ENCODE results near the gene MB21D2.
"Not testable (repeated sequence)": the region's sequence is repeated elsewhere in the genome, so short reads cannot be mapped to it uniquely, and the experiment has no call there.

Gene MB21D2

DNA sequence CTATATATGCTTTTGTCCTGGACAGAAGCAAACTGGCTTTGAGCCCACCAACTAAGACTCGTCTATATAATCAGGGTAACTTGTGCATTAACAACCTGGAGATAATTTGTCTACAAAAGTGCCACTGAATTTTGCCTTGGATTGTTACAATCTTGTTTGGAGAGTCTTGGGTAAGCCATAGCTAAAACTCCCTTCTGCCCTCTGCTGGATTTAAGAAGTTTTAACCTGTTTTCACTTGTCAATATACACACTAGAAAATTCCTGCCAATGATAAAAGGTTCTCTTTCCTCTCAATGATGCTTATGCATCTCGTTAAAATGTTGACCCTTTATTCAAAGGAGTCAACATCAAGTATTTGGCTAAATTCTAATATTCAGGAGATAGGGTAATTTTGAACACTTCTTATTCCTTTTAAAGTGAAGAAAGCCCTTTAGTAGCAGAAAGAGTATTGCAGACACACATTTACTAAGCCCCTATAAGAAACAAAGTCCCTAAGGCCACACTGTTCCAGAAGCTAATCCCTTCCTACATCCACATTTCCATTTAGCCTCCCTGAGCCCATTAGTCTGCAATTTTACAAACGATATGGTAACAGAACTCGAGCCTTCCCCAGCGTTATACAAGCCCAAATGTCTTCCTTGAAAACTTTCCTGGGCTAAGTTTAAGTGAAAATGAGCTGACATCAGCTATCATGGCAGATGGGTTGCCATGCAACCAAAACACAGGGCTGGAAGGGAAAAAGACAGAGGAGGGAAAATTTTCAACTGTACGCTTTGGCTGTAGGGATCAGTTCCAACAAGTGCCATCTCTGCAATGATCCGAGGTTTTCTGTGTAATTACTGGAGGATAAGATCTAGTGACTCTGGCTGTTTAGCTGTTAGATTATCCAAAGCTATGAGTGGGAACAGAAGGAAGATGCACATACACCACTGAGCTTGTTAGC, 114.4 kb downstream of the MB21D2 start:
- peak; percentile 48 for DNase-seq (ENCODE audit: low spot score)

DNA sequence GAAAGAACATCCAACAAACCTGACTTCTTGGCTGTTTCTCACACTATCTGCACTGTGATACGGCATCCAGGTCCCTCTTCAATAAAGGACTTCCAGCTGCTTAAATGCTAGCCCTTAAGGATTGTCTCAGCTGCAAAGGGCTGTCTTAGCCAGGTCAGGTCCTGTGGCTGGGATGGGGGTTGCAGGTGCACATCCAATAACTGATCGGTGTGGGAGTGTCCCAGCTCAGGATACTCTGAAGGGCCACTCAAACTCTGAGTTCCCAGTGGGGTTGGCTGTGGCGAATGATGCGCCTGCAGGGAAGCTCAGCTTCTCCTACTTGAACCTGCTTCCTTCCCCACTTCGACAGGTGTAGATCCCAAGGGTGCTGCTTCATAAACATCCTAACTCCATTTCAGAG, 115.7 kb downstream of the MB21D2 start:
- no peak for DNase-seq (ENCODE audit: low spot score)

DNA sequence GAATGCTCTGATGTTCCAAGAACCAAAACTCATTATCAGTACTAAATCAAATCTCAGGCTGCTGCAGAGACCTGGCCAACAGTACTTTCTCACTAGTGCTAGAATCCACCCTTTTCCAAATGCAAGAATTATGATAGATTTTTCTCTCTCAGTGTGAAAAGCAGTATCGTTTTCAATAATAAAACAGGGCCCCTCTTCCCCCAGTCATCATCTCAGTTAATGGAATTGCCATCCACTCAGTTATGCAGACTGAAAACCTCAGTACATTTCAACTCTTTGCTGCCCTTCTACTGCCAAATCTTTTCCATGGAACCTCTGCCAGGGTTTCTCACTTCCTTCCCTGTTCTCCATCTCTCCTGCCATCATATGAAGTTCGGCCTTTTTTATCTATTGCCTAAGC, 117.9 kb downstream of the MB21D2 start:
- no peak for DNase-seq (ENCODE audit: low spot score)

DNA sequence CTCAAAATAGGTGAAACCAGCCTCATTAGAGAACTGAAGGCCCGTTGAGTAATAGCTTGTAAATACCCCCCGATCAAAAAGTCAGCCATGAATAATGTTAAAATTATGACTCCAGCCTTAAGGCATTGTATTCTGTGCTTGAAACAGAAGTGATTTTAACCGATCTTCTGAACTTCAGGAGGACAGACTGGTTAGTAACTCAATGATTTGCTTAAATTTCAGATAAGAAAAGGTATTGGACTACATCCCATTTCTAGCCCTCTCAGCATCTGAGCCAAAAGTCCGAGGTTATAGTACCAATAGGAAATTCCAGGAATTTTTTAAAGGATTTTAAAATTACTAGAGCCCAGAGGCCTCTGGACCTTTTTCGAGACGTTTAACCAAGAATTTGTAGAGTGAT, 122.6 kb downstream of the MB21D2 start:
- DNase-seq (ENCODE audit: low spot score), result no peak

DNA sequence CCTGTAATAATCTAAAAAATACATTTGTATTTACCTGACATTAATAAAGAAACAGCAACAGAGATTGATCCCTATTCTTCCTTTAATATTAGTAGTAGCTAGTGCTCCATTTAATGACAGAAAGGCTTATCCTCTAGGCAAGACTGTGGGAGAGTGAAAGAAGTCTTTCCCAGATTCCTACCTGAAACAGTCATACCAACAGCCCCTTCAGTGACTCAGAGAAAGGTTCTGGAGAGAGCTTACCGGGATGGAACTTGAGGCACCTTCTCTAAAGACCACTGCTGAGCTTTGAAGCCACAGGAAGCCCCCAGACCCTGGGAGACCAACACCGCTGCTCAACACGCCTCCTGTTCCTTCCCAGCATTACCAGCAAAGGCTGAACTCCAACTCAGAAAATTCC, 123.4 kb downstream of the MB21D2 start:
- no peak for DNase-seq (ENCODE audit: low spot score)

DNA sequence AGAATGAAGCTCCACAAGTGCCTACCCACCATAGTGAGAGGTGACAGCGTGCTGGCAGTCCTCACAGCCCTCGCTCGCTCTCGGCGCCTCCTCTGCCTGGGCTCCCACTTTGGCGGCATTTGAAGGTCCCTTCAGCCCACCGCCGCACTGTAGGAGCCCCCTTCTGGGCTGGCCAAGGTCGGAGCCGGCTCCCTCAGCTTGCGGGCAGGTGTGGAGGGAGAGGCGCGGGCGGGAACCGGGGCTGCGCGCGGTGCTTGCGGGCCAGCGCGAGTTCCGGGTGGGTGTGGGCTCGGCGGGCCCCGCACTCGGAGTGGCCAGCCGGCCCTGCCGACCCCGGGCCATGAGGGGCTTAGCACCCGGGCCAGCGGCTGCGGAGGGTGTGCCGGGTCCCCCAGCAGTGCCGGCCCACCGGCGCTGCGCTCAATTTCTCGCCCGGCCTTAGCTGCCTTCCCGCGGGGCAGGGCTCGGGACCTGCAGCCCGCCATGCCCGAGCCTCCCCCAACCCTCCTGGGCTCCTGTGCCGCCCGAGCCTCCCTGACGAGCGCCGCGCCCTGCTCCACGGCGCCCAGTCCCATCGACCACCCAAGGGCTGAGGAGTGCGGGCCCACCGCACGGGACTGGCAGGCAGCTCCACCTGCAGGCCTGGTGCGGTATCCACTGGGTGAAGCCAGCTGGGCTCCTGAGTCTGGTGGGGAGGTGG, 128.7 kb downstream of the MB21D2 start:
- not testable (repeated sequence) for DNase-seq (ENCODE audit: low spot score)

DNA sequence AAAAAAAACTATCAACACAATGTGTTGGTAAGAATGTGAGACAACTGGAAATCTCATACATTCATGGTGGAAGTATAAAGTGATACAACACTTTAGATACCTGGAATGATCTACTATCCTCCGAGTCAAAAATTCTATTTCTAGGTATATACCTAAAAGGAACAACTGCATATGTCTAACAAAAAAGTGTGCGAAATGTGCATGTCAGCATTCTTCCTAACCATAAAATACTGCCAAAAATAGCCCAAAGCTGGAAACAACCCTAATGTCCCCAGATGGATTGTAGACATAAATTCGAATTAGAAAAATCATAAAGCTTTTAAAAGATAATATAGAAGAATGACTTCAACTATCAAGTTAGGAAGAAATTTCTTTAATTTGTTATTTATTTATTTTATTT, 139.1 kb downstream of the MB21D2 start:
- DNase-seq (ENCODE audit: low spot score), result no peak

DNA sequence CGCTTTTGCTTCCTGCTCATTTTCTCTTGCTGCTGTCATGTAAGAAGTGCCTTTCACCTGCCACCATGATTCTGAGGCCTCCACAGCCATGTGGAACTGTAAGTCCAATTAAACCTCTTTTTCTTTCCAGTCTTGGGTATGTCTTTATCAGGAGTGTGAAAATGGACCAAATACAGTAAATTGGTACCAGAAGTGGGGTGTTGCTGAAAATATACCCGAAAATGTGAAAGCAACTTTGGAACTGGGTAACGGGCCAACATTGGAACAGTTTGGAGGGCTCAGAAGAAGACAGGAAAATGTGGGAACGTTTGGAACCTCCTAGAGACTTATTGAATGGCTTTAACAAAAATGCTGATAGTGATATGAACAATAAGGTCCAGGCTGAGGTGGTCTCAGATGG, 143.3 kb downstream of the MB21D2 start:
- not testable (repeated sequence) for DNase-seq (ENCODE audit: low spot score)

DNA sequence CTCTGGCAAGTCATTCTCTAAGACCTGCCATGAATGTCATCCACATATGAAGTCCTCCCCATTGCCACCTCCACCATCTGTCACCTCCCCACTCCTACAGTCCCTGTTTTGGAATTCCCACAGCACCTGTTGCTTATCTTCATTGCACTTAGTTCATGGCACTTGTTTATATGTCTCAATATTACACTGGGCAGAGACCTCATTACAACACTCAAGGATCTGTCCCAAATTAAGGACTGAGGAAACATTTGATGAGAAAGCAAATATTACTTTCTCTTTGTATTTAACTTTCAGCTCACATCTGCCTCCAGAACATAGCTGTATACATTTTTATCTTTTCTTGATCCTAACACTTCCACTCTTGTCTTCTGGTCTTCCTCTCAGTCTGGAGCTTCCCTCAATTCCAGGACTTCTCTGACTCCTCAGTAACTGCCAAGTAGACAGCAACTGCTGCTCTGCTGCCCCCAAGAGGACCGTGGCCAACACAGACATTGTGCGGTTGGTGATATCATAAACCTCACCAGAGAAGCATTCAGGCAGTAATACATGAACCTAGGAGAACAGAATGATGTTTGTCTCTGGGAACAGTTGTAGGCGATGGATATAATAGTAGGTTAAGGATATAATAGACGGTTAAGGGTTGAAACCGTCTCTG, 145.3 kb downstream of the MB21D2 start:
- DNase-seq (ENCODE audit: low spot score), result peak; percentile 58

DNA sequence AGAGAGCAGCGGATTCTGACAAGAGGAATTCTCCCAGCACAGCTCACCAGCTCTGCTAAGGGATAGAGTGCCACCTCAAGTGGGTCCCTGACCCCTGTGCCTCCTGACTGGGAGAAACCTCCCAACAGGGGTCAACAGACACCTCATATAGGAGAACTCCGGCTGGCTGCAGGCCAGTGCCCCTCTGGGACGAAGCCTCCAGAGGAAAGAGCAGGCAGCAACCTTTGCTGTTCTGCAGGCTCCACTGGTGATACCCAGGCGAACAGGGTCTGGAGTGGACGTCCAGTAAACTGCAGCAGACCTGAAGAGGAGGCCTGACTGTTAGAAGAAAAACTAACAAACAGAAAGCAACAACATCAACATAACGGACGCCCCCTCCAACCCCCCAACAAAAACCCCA, 159.0 kb downstream of the MB21D2 start:
- no peak for DNase-seq (ENCODE audit: low spot score)

DNA sequence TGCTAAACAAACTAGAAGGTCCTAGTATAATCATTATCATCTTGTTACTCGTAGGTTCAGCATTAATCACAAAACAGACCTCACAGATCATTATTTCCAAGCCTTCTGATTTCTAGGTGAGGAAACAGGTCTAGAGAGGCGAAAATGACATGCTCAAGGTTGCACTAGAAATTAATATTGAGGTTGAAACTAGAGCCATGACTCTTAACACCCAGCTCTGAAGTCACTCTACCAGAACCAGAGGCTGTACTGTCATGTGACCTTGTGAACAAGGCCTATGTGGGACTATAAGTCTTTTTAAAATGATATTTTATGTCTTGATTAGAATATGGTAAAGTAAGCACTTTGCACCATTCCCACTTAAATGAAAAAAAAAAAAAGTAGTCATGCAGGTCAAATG, 166.5 kb downstream of the MB21D2 start:
- no peak for DNase-seq (ENCODE audit: low spot score)

DNA sequence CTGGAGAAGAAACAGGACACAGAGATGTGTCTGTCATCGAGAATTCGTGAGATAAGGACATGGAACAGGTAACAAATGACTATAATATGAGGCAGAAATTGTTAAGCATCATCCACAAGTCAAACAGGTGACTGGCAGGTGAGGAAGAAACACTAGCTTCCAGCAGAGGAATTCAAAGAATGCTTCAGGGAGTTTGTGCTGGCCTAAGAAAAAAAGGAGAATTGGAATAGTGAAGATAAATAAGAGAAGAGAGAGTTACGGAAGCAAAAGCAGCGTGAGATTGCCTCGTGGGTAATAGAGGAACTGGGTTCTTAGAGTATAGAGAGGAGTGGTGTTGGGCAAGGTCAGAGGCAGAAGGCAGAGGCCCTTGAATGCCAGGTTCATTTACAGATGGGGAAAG, 167.5 kb downstream of the MB21D2 start:
- no peak for DNase-seq (ENCODE audit: low spot score)

DNA sequence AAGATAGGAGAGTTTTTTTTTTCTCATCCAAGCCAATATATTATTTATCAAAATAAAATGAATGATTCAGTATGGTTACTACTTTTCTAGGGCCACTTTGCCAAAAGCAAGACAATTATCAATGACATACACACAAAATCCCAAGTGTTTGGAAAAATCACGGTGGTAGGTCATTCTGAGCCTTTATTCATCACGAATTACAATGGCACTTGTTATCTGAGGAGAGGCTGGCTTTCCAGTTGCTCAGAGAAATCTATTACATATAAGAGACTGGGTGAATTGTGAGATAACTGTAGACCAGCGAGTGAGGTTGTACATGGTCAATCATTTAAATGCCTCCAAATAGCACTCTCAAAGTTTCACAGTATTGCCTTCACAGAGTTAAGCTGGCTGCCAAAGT, 169.9 kb downstream of the MB21D2 start:
- no peak for DNase-seq (ENCODE audit: low spot score)

DNA sequence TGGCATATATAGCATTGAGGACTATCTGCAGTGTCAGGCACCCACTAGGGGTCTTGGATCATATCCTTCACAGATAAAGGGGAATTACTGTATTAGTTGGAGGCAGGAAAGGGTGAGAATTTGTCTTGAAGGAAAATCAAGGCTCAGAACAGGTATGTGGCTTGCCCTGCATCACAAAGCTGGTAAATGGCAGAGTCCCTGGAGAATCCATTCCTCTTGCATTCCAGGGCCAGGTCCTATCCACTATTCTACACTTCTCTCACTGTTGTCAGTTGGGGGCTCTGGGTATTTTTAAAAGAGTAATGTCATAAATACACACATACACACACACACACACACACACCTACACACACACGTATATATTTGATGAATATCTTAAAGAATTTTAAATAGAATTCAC, 170.5 kb downstream of the MB21D2 start:
- no peak for DNase-seq (ENCODE audit: low spot score)
